SK-N-SH treated with all-trans-retinoic acid at 6 μM for 48 hours (cell line): ENCODE data around the gene CSNK2A1.
A peak's percentile ranks its signal among the peaks of the same experiment; 100 is the strongest.

Source experiments
- ATAC-seq: fragments of 200-7000 bp; cut with Tn5 transposase; 3 replicates; pipeline ENCODE4 v1.9.1; 2020; ENCODE audit warnings: mild to moderate bottlenecking, moderate library complexity
- BACH2 ChIP-seq: fragments of 250-450 bp; sonication (Bioruptor Pico); IDR thresholded peaks from 2 replicates; pipeline ENCODE4 v1.9.0; 2021; ENCODE audit warnings: mild to moderate bottlenecking, borderline replicate concordance
- CSDC2 ChIP-seq: fragments of 250-450 bp; sonication (Bioruptor Pico); IDR thresholded peaks from 2 replicates; pipeline ENCODE4 v1.5.0; 2020; ENCODE audit warnings: mild to moderate bottlenecking, moderate library complexity
- CSRNP3 ChIP-seq: fragments of 250-450 bp; sonication (Bioruptor Pico); IDR thresholded peaks from 2 replicates; pipeline ENCODE4 v1.5.1; 2021; ENCODE audit warnings: mild to moderate bottlenecking, moderate library complexity
- ESRRG ChIP-seq: fragments of 250-450 bp; sonication (Bioruptor Pico); IDR thresholded peaks from 2 replicates; pipeline ENCODE4 v1.6.1; 2021; ENCODE audit warnings: mild to moderate bottlenecking
- GLIS3 ChIP-seq: fragments of 250-450 bp; sonication (Bioruptor Pico); IDR thresholded peaks from 2 replicates; pipeline ENCODE4 v1.5.0; 2020; ENCODE audit warnings: mild to moderate bottlenecking, moderate library complexity
- ISL1 ChIP-seq: fragments of 250-450 bp; sonication (Bioruptor Pico); IDR thresholded peaks from 2 replicates; pipeline ENCODE4 v2.1.2; 2022; ENCODE audit warnings: mild to moderate bottlenecking, moderate library complexity
- OSR1 ChIP-seq: fragments of 250-450 bp; sonication (Bioruptor Pico); IDR thresholded peaks from 2 replicates; pipeline ENCODE4 v1.8.0; 2022; ENCODE audit warnings: moderate library complexity, mild to moderate bottlenecking, inconsistent platforms
- PATZ1 ChIP-seq: fragments of 250-450 bp; sonication (Bioruptor Pico); IDR thresholded peaks from 2 replicates; pipeline ENCODE4 v1.8.0; 2020; ENCODE audit warnings: mild to moderate bottlenecking, moderate library complexity, borderline replicate concordance
- POU6F1 ChIP-seq: fragments of 250-450 bp; sonication (Bioruptor Pico); IDR thresholded peaks from 2 replicates; pipeline ENCODE4 v1.8.0; 2021; ENCODE audit warnings: low read depth, mild to moderate bottlenecking, moderate library complexity, borderline replicate concordance
- PPARA ChIP-seq: fragments of 250-450 bp; sonication (Bioruptor Pico); IDR thresholded peaks from 2 replicates; pipeline ENCODE4 v1.5.0; 2020; ENCODE audit warnings: mild to moderate bottlenecking, borderline replicate concordance
- RARB ChIP-seq: fragments of 250-450 bp; sonication (Bioruptor Pico); IDR thresholded peaks from 2 replicates; pipeline ENCODE4 v1.8.0; 2021; ENCODE audit warnings: mild to moderate bottlenecking, moderate library complexity
- SNAI2 ChIP-seq: fragments of 250-450 bp; sonication (Bioruptor Pico); IDR thresholded peaks from 2 replicates; pipeline ENCODE4 v1.5.0; 2020; ENCODE audit warnings: mild to moderate bottlenecking, moderate library complexity
- TCF4 ChIP-seq: fragments of 250-450 bp; sonication (Bioruptor Pico); IDR thresholded peaks from 2 replicates; pipeline ENCODE4 v1.8.0; 2021; ENCODE audit warnings: mild to moderate bottlenecking, moderate library complexity, borderline replicate concordance
- TOX ChIP-seq: fragments of 250-450 bp; sonication (Bioruptor Pico); IDR thresholded peaks from 2 replicates; pipeline ENCODE4 v1.8.0; 2021; ENCODE audit warnings: mild to moderate bottlenecking, moderate library complexity, borderline replicate concordance
- TSHZ2 ChIP-seq: fragments of 250-450 bp; sonication (Bioruptor Pico); IDR thresholded peaks from 2 replicates; pipeline ENCODE4 v1.5.0; 2020; ENCODE audit warnings: mild to moderate bottlenecking, moderate library complexity
- ZFP3 ChIP-seq: fragments of 250-450 bp; sonication (Bioruptor Pico); IDR thresholded peaks from 2 replicates; pipeline ENCODE4 v1.5.0; 2020; ENCODE audit warnings: mild to moderate bottlenecking, moderate library complexity
- ZNF70 ChIP-seq: fragments of 450-650 bp; formaldehyde crosslinking; IDR thresholded peaks from 2 replicates; pipeline ENCODE4 v1.5.0; 2020; ENCODE audit warnings: mild to moderate bottlenecking, moderate library complexity

Gene CSNK2A1

GRCh38 chr20:462199-462991 is 81.2 kb downstream of the CSNK2A1 start, which contains the start of gene TBC1D20:
Gene TBC1D20, minus strand, starts transcription at chr20:462533. Its CDS starts 128 bp downstream, at chr20:462405.
- ATAC-seq, result peak; percentile 96

GRCh38 chr20:461254-462198 is 82.1 kb downstream of the CSNK2A1 start:
- TF ChIP-seq POU6F1 (CRISPR knock-in tag) (no peak), BACH2 (no peak), RARB (CRISPR knock-in tag) (no peak), PATZ1 (CRISPR knock-in tag) (no peak)
- ATAC-seq, result peak; percentile 74

More at GRCh38 chr20:462199-462991, 81.2 kb downstream of the CSNK2A1 start, which contains the start of gene TBC1D20:
- TF ChIP-seq ESRRG (CRISPR knock-in tag) (no peak), PPARA (CRISPR knock-in tag) (no peak), ZFP3 (0 out of 2 replicates have a peak, but pooled peaks have one; percentile 46), GLIS3 (CRISPR knock-in tag) (no peak)
- TF ChIP-seq, all 23 proteins: peak for 1

- no peak for ATAC-seq
Measured at GRCh38 chr20:460707-461106, 82.9 kb downstream of the CSNK2A1 start.

More at GRCh38 chr20:460707-461106, 82.9 kb downstream of the CSNK2A1 start:
- TF ChIP-seq CSRNP3 (CRISPR knock-in tag) (no peak), ESRRG (CRISPR knock-in tag) (no peak), TSHZ2 (CRISPR knock-in tag) (no peak), ZFP3 (no peak), ZNF70 (CRISPR knock-in tag) (no peak), ISL1 (no peak), PPARA (CRISPR knock-in tag) (no peak), OSR1 (CRISPR knock-in tag) (no peak), TCF4 (no peak), TOX (no peak), POU6F1 (CRISPR knock-in tag) (no peak), SNAI2 (CRISPR knock-in tag) (no peak), BACH2 (no peak), CSDC2 (CRISPR knock-in tag) (no peak)
- TF ChIP-seq, all 23 proteins: peak for 0
